Panc1 (cell line): ENCODE measurements around the gene PRUNE2.

ENCODE experiments used
- POLR2AphosphoS5 ChIP-seq: IDR thresholded peaks from 2 replicates; pipeline ENCODE4 v1.6.1; 2012; ENCODE audit warnings: mild to moderate bottlenecking, low read depth, low read length, moderate library complexity
- SIN3A ChIP-seq: IDR thresholded peaks from 2 replicates; pipeline ENCODE4 v1.6.1; 2012; ENCODE audit warnings: low read depth, mild to moderate bottlenecking, low read length, moderate library complexity, borderline replicate concordance; ENCODE audit not compliant: insufficient read depth
- TF ChIP-seq, protein P1 (sequence below): fragments of 450-650 bp; IDR thresholded peaks from 2 replicates; pipeline ENCODE4 v1.5.1; 2017; ENCODE audit warnings: mild to moderate bottlenecking
- TF ChIP-seq, protein P2 (sequence below), 2 experiments: IDR thresholded peaks; 2 replicates each; pipeline ENCODE4 v1.6.1; 2011 to 2012; ENCODE audit warnings: low read depth in 2 of 2, control low read depth in 1 of 2, low read length in 1 of 2, mild to moderate bottlenecking in 1 of 2, moderate library complexity in 1 of 2; ENCODE audit not compliant: insufficient read depth in 1 of 2

- TF ChIP-seq, protein P1, sequence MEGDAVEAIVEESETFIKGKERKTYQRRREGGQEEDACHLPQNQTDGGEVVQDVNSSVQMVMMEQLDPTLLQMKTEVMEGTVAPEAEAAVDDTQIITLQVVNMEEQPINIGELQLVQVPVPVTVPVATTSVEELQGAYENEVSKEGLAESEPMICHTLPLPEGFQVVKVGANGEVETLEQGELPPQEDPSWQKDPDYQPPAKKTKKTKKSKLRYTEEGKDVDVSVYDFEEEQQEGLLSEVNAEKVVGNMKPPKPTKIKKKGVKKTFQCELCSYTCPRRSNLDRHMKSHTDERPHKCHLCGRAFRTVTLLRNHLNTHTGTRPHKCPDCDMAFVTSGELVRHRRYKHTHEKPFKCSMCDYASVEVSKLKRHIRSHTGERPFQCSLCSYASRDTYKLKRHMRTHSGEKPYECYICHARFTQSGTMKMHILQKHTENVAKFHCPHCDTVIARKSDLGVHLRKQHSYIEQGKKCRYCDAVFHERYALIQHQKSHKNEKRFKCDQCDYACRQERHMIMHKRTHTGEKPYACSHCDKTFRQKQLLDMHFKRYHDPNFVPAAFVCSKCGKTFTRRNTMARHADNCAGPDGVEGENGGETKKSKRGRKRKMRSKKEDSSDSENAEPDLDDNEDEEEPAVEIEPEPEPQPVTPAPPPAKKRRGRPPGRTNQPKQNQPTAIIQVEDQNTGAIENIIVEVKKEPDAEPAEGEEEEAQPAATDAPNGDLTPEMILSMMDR, result no peak
- TF ChIP-seq SIN3A (no peak), POLR2AphosphoS5 (no peak)
- TF ChIP-seq, protein P2, sequence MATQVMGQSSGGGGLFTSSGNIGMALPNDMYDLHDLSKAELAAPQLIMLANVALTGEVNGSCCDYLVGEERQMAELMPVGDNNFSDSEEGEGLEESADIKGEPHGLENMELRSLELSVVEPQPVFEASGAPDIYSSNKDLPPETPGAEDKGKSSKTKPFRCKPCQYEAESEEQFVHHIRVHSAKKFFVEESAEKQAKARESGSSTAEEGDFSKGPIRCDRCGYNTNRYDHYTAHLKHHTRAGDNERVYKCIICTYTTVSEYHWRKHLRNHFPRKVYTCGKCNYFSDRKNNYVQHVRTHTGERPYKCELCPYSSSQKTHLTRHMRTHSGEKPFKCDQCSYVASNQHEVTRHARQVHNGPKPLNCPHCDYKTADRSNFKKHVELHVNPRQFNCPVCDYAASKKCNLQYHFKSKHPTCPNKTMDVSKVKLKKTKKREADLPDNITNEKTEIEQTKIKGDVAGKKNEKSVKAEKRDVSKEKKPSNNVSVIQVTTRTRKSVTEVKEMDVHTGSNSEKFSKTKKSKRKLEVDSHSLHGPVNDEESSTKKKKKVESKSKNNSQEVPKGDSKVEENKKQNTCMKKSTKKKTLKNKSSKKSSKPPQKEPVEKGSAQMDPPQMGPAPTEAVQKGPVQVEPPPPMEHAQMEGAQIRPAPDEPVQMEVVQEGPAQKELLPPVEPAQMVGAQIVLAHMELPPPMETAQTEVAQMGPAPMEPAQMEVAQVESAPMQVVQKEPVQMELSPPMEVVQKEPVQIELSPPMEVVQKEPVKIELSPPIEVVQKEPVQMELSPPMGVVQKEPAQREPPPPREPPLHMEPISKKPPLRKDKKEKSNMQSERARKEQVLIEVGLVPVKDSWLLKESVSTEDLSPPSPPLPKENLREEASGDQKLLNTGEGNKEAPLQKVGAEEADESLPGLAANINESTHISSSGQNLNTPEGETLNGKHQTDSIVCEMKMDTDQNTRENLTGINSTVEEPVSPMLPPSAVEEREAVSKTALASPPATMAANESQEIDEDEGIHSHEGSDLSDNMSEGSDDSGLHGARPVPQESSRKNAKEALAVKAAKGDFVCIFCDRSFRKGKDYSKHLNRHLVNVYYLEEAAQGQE (IDR thresholded peaks at IDR 0.05; ENCODE audit: insufficient read depth in 1 of 2, low read depth in 2 of 2, low read length in 1 of 2), result no peak
Observed at GRCh38 chr9:76883341-76883855, 22.5 kb downstream of the PRUNE2 start.
